ENCODE results near the gene PCDHGA11. TPM values are rescaled to one million over a fixed set of nuclear protein-coding genes. Genes with fewer than 3 reads are reported as not detected.

The PCDHGA11 gene
- total RNA-seq: 2.2 and 2.6 TPM in 2 replicates

DNA sequence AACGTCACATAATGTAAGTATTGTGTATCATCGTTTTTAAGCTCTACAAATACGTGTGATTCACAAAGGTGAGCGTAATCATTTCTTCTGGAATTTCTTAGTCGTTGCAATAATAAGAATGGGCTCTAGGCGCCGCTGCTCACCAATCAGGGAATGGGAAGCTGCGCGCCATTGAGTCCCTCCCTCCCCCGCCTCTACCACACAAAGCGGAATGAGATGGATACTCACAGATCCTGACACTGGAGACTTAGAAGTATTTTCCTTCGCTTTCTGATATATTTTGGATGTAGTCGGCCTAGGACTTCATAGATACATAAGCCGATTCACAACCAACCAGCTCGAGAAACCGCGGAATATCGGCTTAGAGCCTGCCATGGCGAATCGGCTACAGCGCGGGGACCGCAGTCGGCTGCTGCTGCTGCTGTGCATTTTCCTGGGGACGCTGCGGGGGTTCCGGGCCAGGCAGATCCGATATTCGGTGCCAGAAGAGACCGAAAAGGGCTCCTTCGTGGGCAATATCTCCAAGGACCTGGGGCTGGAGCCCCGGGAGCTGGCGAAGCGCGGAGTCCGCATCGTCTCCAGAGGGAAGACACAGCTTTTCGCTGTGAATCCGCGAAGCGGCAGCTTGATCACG lies at the start of gene PCDHGA11:
TSS of gene PCDHGA11 (plus strand) at position 197 of the 634 bp plus-strand sequence. CDS start at position 374, 177 bp downstream.

GRCh38 chr5:141373673-141374317 lies 47.1 kb upstream of the PCDHGA11 start, which contains the start of gene PCDHGA6:
PCDHGA6 (plus strand) TSS chr5:141373891; CDS start chr5:141374084, 193 bp downstream.

GRCh38 chr5:141382469-141383294 lies 38.2 kb upstream of the PCDHGA11 start, which contains the start of gene PCDHGA7:
PCDHGA7 (plus strand) TSS chr5:141382742; CDS start chr5:141382900, 158 bp downstream.

DNA sequence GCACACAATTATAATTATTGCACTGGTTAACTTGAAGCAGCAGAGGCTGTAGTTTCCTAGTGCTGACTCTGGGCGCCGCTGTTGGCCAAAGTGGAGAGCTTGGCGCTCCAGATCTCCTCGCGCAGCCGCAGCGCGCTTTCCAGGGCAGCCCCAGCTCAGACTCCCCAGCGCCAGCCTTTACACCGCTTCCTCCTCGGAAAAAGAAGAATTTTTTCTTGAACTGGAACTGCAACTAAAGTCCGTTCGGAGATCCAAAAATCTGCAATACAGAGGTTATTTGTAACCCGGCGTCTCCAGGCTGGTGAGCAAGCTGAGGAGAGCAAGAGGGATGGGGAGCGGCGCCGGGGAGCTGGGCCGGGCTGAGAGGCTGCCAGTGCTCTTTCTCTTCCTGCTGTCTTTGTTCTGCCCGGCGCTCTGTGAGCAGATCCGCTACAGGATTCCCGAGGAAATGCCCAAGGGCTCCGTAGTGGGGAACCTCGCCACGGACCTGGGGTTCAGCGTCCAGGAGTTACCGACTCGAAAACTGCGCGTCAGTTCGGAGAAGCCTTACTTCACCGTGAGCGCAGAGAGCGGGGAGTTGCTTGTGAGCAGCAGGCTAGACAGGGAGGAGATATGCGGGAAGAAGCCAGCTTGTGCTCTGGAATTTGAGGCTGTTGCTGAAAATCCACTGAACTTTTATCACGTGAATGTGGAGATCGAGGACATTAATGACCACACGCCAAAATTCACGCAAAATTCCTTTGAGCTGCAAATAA lies 33.1 kb upstream of the PCDHGA11 start, which contains the start of gene PCDHGB4:
TSS of gene PCDHGB4 (plus strand) at position 142 of the 755 bp plus-strand sequence. CDS start at position 329, 187 bp downstream.

GRCh38 chr5:141392429-141393198 lies 28.2 kb upstream of the PCDHGA11 start, which contains the start of gene PCDHGA8:
PCDHGA8 (plus strand) TSS chr5:141392633; CDS start chr5:141392814, 181 bp downstream.

DNA sequence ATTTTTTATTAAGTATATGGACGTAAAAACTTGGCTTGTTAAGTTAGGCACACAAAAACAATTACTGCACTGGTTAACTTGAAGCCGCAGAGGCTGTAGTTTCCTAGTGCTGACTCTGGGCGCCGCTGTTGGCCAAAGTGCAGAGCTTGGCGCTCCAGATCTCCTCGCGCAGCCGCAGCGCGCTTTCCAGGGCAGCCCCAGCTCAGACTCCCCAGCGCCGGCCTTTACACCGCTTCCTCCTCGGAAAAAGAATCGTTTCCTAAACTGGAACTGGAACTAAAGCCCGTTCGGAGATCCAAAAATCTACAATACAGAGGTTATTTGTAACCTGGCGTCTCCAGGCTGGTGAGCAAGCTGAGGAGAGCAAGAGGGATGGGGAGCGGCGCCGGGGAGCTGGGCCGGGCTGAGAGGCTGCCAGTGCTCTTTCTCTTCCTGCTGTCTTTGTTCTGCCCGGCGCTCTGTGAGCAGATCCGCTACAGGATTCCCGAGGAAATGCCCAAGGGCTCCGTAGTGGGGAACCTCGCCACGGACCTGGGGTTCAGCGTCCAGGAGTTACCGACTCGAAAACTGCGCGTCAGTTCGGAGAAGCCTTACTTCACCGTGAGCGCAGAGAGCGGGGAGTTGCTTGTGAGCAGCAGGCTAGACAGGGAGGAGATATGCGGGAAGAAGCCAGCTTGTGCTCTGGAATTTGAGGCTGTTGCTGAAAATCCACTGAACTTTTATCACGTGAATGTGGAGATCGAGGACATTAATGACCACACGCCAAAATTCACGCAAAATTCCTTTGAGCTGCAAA lies 22.9 kb upstream of the PCDHGA11 start, which contains the start of gene PCDHGB5:
TSS of gene PCDHGB5 (plus strand) at position 192 of the 796 bp plus-strand sequence. CDS start at position 373, 181 bp downstream.

GRCh38 chr5:141402553-141403243 lies 18.2 kb upstream of the PCDHGA11 start, which contains the start of gene PCDHGA9:
PCDHGA9 (plus strand) TSS chr5:141402778; CDS start chr5:141402953, 175 bp downstream.

DNA sequence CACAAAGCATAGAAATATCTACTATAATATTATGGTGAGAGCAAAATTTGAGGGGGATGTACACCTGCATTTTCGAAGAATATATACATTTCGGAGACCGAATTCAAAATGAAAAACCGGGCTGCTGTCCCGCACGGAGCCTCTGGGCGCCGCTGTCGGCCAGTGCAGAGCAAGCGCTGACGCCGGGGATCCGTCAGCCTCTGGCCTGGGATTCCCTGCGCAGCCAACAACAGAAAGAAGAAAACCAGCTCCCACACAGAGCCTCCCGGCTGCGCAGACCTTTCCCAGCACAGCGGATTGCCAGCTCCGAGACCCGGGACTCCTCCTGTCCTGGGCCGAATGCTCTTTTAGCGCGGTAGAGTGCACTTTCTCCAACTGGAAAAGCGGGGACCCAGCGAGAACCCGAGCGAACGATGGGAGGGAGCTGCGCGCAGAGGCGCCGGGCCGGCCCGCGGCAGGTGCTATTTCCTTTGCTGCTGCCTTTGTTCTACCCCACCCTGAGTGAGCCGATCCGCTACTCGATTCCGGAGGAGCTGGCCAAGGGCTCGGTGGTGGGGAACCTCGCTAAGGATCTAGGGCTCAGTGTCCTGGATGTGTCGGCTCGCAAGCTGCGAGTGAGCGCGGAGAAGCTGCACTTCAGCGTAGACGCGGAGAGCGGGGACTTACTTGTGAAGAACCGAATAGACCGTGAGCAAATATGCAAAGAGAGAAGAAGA lies 12.9 kb upstream of the PCDHGA11 start, which contains the start of gene PCDHGB6:
TSS of gene PCDHGB6 (plus strand) at position 232 of the 716 bp plus-strand sequence. CDS start at position 414, 182 bp downstream.

GRCh38 chr5:141412854-141413539 lies 7.9 kb upstream of the PCDHGA11 start, which contains the start of gene PCDHGA10:
PCDHGA10 (plus strand) TSS chr5:141412987; CDS start chr5:141413176, 189 bp downstream.

GRCh38 chr5:141417494-141418172 lies 3.2 kb upstream of the PCDHGA11 start, which contains the start of gene PCDHGB7:
PCDHGB7 (plus strand) TSS chr5:141417677; CDS start chr5:141417860, 183 bp downstream.

GRCh38 chr5:141430332-141431113 lies 9.7 kb downstream of the PCDHGA11 start, which contains the start of gene PCDHGA12:
PCDHGA12 (plus strand) TSS chr5:141430507; CDS start chr5:141430760, 253 bp downstream.

Other genes starting within 250 kb of the PCDHGA11 start
- gene PCDHB7, start 248.4 kb upstream of the PCDHGA11 start, total RNA-seq: under 0.01 TPM in 1 of 2 replicates, not detected in the other
- gene PCDHB8, start 243.3 kb upstream of the PCDHGA11 start, total RNA-seq: under 0.01 TPM in 2 replicates
- gene PCDHB16, start 238.7 kb upstream of the PCDHGA11 start, total RNA-seq: under 0.01 TPM in 1 of 2 replicates, not detected in the other
- gene PCDHB9, start 233.9 kb upstream of the PCDHGA11 start, total RNA-seq: under 0.01 TPM in 1 of 2 replicates, not detected in the other
- gene PCDHB10, start 228.7 kb upstream of the PCDHGA11 start, total RNA-seq: under 0.01 and 0.21 TPM in 2 replicates
- gene PCDHB11, start 221.4 kb upstream of the PCDHGA11 start, total RNA-seq: 0.24 and 0.43 TPM in 2 replicates
- under 0.01 TPM in 1 of 2 replicates, not detected in the other for gene PCDHB12, start 212.3 kb upstream of the PCDHGA11 start, total RNA-seq
- gene PCDHB13, start 207.1 kb upstream of the PCDHGA11 start, total RNA-seq: 0.24 TPM in 1 of 2 replicates, not detected in the other
- 0.24 and 0.43 TPM in 2 replicates for gene PCDHB14, start 197.7 kb upstream of the PCDHGA11 start, total RNA-seq
- gene PCDHB15, start 175.7 kb upstream of the PCDHGA11 start, total RNA-seq: 0.21 and 0.24 TPM in 2 replicates
- gene SLC25A2, start 117.0 kb upstream of the PCDHGA11 start, total RNA-seq: not detected in 2 replicates
- gene TAF7, start 100.3 kb upstream of the PCDHGA11 start, total RNA-seq: 30.1 and 32.8 TPM in 2 replicates
- gene PCDHGA1, start 90.5 kb upstream of the PCDHGA11 start, total RNA-seq: under 0.01 TPM in 1 of 2 replicates, not detected in the other
- 0.21 and 0.48 TPM in 2 replicates for gene PCDHGA2, start 82.3 kb upstream of the PCDHGA11 start, total RNA-seq
- gene PCDHGA3, start 77.2 kb upstream of the PCDHGA11 start, total RNA-seq: under 0.01 and 0.21 TPM in 2 replicates
- 0.21 and 0.24 TPM in 2 replicates for gene PCDHGB1, start 71.0 kb upstream of the PCDHGA11 start, total RNA-seq
- gene PCDHGA4, start 66.0 kb upstream of the PCDHGA11 start, total RNA-seq: 0.24 TPM in 1 of 2 replicates, not detected in the other
- gene PCDHGB2, start 61.1 kb upstream of the PCDHGA11 start, total RNA-seq: under 0.01 TPM in 1 of 2 replicates, not detected in the other
- 0.24 TPM in 1 of 2 replicates, not detected in the other for gene PCDHGA5, start 56.9 kb upstream of the PCDHGA11 start, total RNA-seq
- gene PCDHGB3, start 50.8 kb upstream of the PCDHGA11 start, total RNA-seq: 0.24 and 0.43 TPM in 2 replicates
- under 0.01 and 0.24 TPM in 2 replicates for gene PCDHGA6, start 47.2 kb upstream of the PCDHGA11 start, total RNA-seq
- gene PCDHGA7, start 38.3 kb upstream of the PCDHGA11 start, total RNA-seq: 0.21 and 0.24 TPM in 2 replicates
- gene PCDHGB4, start 33.4 kb upstream of the PCDHGA11 start, total RNA-seq: 0.64 and 5.3 TPM in 2 replicates
- gene PCDHGA8, start 28.4 kb upstream of the PCDHGA11 start, total RNA-seq: 0.21 and 0.48 TPM in 2 replicates
- 2.6 and 4.6 TPM in 2 replicates for gene PCDHGB5, start 23.1 kb upstream of the PCDHGA11 start, total RNA-seq
- gene PCDHGA9, start 18.3 kb upstream of the PCDHGA11 start, total RNA-seq: 0.72 and 0.85 TPM in 2 replicates
- 0.48 and 0.64 TPM in 2 replicates for gene PCDHGB6, start 13.0 kb upstream of the PCDHGA11 start, total RNA-seq
- gene PCDHGA10, start 8.1 kb upstream of the PCDHGA11 start, total RNA-seq: 2.2 and 4.3 TPM in 2 replicates
- 1.1 and 3.4 TPM in 2 replicates for gene PCDHGB7, start 3.4 kb upstream of the PCDHGA11 start, total RNA-seq
- gene PCDHGA12, start 9.5 kb downstream of the PCDHGA11 start, total RNA-seq: 1.7 and 3.9 TPM in 2 replicates
- 20.0 and 20.2 TPM in 2 replicates for gene PCDHGC3, start 54.9 kb downstream of the PCDHGA11 start, total RNA-seq
- gene PCDHGC4, start 64.0 kb downstream of the PCDHGA11 start, total RNA-seq: under 0.01 and 0.48 TPM in 2 replicates
- gene PCDHGC5, start 68.0 kb downstream of the PCDHGA11 start, total RNA-seq: 0.21 and 1.2 TPM in 2 replicates
- 66.9 and 83.6 TPM in 2 replicates for gene DIAPH1, start 197.9 kb downstream of the PCDHGA11 start, total RNA-seq
- gene HDAC3, start 215.8 kb downstream of the PCDHGA11 start, total RNA-seq: 60.5 and 63.4 TPM in 2 replicates
- gene RELL2, start 215.9 kb downstream of the PCDHGA11 start, total RNA-seq: 4.3 and 12.3 TPM in 2 replicates
- 10.0 and 24.8 TPM in 2 replicates for gene FCHSD1, start 230.4 kb downstream of the PCDHGA11 start, total RNA-seq